ENCODE data around the gene PRRC2C.
"Not testable (repeated sequence)": the region's sequence is repeated elsewhere in the genome, so short reads cannot be mapped to it uniquely, and the experiment has no call there.

Gene PRRC2C

DNA sequence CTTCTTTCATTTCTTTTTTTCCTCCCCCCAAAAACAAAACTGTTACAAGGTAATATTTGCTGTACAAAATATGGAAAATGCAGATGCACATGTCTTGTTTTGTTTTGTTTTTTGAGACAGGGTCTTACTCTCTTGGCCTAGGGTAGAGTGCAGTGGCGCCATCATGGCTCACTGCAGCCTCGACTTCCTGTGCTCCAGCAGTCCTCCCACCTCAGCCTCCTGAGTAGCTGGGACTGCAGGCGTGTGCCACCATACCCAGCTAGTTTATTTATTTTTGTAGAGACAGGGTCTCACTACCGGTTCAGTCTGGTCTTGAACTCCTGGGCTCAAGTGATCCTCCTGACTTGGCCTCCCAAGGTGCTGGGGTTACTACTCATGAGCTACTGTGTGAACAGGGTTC is 15.5 kb downstream of the PRRC2C start:
- no peak for DNase-seq

DNA sequence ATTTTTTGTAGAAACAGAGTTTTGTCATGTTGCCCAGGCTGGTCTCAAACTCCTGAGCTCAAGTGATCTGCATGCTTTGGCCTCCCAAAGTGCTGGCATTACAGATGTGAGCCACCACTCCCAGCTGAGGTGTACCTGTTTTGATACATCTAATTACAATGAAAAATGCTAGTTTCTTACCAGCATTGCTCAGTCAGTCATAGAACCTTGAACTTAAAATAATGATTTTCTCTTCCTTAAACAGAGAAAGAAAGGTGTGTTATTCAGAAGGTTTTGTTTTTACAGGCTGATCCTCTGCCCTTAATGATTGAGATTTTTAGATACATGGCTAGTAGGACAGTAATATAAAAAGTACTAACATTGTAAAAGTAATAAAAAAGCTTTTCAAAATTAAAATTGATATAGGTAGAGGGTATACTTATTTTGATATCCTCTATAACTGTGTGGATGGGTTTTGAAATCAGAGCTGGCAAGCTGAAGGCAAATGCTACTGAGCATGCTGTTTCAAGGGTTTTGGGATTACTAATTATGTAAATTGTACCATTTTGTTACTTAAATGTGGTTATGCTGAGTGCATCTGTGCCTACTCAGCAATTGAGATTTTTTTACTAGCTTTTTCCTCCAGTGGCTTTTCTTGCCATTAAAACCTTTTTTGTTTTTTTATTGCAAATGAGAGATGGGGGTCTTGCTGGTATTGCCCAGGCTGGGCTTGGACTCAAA is 16.1 kb downstream of the PRRC2C start:
- DNase-seq = no peak

DNA sequence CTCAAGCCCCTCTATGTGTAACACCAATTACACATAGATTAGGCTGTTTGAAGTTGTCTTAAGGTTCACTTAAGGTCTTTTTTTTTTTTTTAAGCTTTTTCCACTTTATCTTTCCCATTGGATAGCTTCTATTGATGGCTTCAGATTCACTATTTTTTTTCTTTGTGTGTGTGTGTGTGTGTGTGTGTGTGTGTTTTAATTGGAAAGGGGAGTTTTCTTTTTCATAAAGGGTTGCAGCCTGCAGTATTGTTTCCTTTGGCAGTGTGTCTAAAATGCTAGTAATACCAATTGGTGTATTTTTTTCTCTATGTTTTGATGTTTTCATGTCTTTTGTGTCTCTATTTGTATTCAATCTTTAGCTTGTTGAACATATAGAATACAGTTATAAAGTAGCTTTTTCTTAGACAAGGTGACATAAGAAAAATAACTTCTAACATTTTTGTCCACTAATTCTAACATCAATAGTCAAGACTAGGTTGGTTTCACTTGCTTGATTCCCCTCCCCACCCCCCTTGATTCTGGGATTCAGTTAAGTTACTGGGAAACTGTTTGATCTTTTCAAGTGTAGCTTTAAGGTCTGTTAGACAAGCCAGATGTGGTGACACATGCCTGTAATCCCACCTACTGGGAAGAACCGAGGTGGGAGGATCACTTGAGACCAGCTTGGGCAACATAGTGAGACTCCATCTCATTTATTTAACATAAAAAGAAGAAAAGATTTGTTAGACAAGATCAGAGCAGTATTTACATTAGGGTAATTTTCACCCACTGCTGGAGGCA is 21.4 kb downstream of the PRRC2C start:
- DNase-seq = no peak

DNA sequence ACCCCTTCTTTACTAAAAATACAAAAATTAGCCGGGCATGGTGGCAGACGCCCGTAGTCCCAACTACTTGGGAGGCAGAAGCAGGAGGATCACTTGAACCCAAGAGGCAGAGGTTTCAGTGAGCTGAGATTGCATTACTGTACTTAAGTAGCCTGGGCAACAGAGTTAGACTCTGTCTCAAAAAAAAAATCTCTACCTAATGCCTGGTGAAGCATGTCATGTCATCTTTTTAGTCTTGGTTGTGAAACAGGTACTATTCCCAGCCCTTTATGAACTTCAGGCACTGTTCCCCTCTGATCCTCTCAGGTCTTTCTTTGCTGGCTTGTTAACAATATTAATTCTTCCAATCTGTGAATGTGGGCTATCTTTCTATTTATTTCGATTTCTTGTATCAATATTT is 22.1 kb downstream of the PRRC2C start:
- DNase-seq = no peak

DNA sequence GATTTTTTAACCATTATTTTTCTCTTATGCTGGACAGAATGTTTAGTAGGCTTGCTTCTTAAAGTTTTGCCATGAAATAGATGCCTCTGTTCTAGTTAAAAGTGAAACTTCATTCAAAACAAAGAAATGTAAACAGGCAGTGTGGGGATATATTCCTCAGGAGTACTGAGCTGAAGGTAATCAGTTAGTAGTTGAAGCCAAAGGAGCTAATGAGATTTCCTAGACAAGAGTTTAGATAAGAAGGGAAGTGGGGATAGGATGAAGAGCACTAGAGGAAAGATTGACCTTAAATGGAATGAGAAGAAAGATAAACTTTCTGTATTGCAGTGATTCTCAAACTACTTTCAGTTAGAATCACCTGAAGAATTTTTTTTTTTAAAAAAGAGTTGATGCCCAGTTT is 23.9 kb downstream of the PRRC2C start:
- DNase-seq = no peak

DNA sequence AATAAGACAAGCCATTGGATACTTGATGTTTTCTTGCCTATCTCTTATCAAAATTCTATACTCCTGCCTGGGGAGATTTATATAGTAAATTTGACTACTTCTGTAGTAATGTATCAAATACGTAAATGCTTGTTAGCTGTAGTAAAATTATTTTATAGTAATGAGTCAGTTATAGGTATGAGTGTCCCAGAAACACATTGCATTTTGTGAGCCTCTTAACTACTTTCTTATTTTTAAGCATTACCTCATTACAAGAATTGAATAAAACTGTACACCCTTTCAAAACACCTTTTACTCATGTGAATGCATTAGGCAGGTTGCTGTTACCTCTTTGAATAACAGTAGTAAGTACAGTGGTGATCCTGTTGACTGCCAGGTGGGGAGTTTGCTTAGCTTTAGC is 28.4 kb downstream of the PRRC2C start:
- DNase-seq = no peak

DNA sequence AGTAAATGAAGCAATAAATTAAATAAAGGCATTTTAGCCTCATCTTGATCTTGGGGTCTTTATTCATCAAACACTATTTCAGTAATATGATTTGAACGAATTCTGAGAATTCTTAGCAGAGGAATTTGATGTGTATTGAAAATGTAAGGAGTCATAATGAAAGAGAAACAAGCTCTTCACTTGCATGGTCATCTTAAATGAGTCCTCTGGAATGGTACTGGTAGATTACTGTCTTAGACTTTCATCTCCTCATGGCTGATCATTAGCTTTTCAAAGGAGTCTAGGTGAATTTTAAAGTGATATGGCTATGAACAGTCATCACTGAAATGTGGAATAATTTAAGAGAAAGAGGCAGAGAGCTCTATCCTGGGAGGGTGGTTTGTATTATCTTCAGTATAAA is 30.0 kb downstream of the PRRC2C start:
- DNase-seq = no peak

DNA sequence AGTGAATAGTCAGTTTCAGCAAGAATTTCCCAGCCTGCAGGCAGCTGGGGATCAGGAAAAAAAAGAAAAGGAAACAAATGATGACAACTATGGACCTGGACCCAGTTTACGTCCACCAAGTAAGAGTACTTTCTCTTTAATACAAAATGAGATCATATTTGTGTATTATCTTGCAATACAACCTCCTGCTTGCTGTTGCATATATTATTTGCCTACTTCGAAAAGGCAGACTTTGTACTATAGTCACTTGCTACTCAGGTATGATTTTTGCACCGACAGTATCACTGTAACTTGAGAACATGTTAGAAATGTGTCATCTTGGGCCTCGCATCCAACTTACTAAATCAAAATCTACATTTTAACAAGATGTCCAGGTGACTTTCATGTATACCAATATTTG is 30.4 kb downstream of the PRRC2C start:
- DNase-seq = no peak

DNA sequence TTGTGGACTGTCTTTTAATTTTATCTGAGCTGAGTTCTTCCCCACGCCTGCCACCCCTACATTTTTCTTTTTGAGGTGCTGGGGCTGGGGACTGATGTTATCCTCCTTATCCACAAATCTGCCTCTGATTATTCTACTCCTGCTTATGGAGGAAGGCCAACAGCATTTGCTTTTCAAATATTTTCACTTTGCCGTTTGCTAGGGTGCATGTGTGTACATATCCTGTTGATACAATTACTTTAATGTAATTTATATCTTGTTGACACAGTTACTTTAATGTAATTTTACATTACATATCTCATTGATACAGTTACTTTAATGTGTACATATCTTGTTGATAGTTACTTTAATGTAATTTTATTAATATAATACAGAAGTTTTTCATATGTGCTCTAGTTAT is 36.2 kb downstream of the PRRC2C start:
- DNase-seq = no peak

DNA sequence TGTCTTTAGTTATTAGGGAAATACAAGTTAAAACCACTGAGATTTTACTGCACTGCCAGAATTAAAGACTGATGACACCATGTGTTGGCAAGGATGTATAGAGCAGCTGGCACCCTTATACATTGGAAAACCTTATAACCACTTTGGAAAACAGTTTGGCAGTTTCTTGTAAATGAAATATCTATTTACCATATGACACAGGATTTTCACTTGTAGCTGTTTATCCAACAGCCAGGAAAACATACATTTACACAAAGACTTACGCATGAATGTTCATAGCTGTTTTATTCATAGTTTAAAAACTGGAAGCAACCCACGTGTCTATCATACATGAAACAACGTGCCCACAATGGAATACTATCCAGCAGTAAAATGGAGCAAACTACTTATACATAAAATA is 45.3 kb downstream of the PRRC2C start:
- no peak for DNase-seq

DNA sequence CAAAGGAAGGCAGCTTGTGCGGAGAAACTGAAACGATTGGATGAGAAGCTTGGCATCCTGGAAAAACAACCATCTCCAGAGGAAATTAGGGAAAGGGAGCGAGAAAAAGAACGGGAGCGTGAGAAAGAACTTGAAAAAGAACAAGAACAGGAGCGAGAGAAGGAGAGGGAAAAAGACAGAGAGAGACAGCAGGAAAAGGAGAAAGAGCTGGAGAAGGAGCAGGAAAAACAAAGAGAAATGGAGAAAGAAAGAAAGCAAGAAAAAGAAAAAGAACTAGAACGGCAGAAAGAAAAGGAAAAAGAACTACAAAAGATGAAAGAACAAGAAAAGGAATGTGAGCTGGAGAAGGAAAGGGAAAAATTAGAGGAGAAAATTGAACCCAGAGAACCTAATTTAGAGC is 47.2 kb downstream of the PRRC2C start:
- DNase-seq = no peak

DNA sequence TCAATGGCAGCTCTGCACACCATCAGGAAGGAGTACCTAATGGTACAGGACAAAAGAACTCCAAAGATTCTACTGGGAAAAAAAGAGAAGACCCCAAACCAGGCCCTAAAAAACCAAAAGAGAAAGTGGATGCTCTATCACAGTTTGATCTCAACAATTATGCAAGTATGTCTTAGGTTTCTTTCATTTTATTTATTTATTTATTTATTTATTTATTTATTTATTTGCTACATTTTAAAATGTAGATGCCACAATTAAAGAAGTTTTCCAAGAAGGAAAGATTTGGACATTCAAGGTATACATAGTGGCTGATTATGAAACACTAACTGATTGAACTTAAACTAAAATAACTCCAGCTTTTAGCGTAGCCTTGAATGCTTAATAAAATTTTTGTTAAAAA is 60.2 kb downstream of the PRRC2C start:
- DNase-seq = no peak

DNA sequence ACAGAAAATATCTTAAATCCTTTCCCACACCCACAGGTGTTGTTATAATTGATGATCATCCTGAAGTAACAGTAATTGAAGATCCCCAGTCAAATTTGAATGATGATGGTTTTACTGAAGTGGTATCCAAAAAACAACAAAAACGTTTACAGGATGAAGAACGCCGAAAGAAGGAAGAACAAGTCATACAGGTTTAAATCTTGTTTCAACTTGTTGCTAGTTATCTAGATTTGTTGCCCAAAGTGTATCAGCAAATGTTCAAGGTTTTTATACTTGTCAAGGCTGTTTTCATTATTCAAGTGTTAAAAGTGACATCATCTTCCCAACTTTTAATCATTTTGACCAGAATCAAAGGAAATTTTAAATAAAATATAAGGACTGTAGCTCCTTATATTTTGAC is 64.7 kb downstream of the PRRC2C start:
- no peak for DNase-seq

DNA sequence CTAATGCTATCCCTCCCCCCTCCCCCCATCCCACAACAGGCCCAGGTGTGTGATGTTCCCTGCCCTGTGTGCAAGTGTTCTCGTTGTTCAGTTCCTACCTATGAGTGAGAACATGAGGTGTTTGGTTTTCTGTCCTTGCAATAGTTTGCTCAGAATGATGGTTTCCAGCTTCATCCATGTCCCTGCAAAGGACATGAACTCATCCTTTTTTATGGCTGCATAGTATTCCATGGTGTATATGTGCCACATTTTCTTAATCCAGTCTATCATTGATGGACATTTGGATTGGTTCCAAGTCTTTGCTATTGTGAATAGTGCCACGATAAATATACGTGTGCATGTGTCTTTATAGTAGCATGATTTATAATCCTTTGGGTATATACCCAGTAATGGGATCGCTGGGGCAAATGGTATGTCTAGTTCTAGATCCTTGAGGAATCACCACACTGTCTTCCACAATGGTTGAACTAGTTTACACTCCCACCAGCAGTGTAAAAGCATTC is 65.3 kb downstream of the PRRC2C start:
- DNase-seq = not testable (repeated sequence)

DNA sequence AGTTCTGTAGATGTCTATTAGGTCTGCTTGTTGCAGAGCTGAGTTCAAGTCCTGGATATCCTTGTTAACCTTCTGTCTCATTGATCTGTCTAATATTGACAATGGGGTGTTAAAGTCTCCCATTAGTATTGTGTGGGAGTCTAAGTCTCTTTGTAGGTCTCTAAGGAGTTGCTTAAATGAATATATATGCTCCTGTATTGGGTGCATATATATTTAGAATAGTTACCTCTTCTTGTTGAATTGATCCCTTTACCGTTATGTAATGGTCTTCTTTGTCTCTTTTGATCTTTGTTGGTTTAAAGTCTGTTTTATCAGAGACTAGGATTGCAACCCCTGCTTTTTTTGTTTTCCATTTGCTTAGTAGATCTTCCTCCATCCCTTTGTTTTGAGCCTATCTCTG is 68.6 kb downstream of the PRRC2C start:
- not testable (repeated sequence) for DNase-seq

DNA sequence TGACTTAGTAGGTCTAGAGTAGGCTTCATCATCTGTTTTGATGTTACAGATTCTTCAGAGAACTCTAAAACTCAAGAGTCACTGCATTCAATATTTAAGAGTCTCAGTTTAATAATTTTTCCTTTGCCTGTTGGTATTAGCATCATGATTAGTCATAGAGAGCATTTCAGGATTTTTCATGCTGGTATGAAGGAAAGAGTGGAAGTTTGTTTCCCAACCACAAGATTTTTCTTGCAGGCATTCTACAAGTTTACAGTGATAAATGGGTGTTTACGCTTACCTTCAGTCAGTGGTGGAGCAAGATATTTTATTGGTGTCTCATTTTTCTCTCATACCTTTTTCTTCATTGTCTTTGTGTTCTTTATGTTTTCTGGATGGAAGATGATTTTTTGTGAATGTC is 78.3 kb downstream of the PRRC2C start:
- DNase-seq = no peak

DNA sequence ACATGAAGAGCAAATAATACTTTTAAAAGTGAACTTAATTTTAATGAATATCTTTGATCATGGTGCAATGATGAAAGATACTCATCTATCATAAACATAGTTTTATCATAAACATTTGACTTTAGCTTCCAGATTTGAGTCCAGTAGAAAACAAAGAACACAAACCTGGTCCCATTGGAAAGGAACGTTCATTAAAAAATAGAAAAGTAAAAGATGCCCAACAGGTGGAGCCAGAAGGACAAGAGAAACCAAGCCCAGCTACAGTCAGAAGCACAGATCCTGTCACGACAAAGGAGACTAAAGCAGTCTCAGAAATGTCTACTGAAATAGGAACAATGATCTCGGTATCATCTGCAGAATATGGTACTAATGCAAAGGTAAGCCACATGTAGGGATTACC is 81.1 kb downstream of the PRRC2C start:
- no peak for DNase-seq

DNA sequence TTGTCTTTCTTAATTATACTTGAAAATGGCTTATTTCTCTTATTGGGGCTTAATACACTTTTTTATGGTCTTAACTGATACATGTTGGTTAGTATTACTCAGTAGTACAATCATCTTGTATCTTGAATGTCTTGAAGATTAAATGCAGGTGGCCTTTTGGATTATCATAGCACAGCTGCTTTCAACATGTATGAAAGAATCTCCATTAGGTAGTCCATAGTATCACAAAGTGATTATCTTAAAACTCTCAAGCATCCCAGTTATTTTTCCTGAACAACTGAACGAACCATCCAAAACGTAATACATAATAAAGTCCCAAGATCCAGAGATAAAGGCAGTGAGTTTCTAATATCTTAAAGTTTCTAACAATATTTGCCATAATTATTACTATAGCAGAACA is 85.0 kb downstream of the PRRC2C start:
- DNase-seq = no peak

DNA sequence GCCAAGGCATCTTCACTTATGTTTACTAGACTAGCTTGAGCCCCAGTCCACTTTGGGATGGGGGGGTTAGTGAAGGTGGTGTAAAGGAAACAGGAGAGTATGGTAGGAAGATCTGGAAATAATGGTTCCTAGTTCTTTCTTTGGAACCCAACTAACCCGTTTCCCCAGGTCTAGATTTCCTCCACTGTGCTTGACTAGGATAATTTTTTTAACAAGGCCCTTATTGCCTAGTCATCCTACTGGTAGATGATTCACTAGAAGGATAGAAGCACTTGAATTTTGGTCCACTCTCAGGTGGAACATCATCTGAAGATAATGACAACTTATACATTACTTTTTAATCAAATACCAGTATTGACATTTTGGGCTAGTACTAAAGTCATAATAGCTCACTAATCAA is 90.8 kb downstream of the PRRC2C start:
- DNase-seq = no peak

DNA sequence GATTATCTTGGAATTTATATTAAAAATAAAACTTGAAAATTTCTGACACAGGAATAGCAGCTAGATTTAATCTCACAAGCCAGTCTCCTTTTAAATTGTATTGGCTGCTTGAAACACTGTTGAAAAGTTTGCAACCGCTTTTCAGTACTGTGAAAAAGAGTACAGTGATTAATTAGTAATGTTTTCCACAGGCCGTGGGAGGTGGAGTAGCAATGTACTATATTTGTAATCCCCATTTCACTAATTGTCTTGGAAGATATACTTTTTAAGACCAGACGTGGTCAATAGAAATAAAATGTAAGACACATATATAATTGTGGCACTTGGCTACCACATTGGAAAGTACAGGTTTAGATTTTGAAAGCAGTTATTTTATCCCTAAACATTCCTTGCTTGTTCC is 95.9 kb downstream of the PRRC2C start:
- no peak for DNase-seq

DNA sequence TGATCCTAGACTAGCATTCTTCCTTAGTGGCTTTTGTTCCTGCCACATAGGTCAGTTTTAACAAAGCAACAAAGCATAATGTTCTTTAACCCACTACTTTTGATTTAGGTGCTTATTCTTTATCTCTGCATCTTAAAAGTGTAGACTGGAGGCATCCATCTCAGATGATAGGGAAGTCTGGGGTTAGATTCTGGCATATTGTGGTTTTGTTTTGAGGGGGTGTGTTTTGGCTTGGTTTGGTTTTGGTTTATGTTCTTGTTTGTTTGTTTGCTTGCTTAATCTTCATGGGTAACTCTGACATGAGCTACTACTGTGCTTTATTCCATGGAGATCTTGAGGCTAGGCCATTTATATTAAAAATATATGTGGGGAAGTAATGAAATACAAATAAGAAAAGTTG is 96.4 kb downstream of the PRRC2C start:
- DNase-seq = no peak

DNA sequence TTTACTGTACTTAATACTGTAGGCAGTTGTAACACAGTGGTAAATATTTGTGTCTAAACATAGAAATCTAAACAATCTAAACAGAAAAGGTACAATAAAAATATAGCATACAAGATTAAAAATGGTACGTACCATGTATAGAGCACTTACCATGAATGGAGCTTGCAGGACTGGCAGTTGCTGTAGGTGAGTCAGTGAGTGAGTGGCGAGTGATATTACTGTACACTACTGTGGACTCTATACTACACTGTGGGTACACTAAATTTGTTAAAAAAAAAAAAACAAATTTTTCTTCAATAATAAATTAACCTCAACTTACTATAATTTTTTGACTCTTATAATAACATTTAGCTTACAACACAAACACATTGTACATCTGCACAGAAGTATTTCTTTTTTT is 97.3 kb downstream of the PRRC2C start:
- DNase-seq = no peak

DNA sequence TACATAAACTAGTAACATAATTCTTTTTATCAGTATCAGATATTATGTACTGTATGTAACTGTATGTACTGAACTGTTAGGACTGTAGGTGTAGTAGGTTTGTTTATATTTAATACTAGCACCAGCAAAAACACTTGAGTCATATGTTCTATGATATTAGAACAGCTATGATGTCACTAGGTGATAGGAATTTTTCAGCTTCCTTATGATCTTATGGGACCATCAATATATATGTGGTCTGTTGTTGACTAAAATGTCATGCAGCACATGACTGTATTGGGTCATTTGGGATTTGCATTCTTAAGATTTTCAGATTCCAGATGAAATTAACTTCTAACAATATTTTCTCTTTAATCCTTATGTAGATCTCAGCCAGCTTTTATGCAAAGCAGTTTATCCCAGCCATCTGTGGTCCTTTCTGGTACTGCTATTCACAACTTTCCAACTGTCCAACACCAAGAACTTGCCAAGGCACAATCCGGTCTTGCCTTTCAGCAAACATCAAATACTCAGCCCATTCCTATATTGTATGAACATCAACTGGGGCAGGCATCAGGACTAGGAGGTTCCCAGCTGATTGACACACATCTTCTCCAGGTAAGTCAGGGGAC is 98.4 kb downstream of the PRRC2C start:
- no peak for DNase-seq

DNA sequence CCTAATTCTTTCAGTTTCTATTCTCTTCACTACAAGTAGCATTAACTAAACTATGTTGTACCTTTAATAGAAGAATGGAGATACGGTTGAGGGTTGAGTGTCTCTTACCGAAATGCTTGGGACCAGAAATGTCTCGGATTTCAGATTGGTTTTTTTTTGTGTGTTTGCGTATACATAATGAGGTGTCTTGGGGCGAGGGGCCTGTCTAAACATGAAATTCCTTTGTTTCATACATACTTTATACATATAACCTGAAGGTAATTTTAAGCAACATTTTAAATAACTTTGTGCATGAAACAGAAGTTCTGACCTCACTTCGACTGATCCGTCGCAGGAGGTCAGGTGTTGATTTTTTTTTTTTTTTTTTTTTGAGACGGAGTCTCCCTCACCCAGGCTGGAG is 100.4 kb downstream of the PRRC2C start:
- DNase-seq = no peak
